Upper lobe of right lung (tissue), 1 donor: Measurements from ENCODE around the gene KCNJ9. TPM values are rescaled to one million over a fixed set of nuclear protein-coding genes. Genes with fewer than 3 reads are reported as not detected.

Experiments used
- ATAC-seq: fragments of 200-7000 bp; cut with Tn5 transposase; one replicate; pipeline ENCODE4 v1.9.1; 2020; ENCODE audit warnings: mild to moderate bottlenecking, moderate library complexity
- DNase-seq: peaks from one replicate; pipeline ENCODE4 v3.0.0-alpha.2; 2020
- H3K27ac ChIP-seq: fragments of 200-600 bp; one replicate; pipeline ENCODE4 v1.8.0; 2022
- H3K27me3 ChIP-seq: fragments of 200-600 bp; one replicate; pipeline ENCODE4 v1.8.0; 2022; ENCODE audit warnings: mild to moderate bottlenecking
- H3K36me3 ChIP-seq: fragments of 200-600 bp; one replicate; pipeline ENCODE4 v1.8.0; 2022
- H3K4me1 ChIP-seq: fragments of 200-600 bp; one replicate; pipeline ENCODE4 v1.8.0; 2022
- H3K4me3 ChIP-seq: fragments of 200-600 bp; one replicate; pipeline ENCODE4 v1.8.0; 2022; ENCODE audit warnings: mild to moderate bottlenecking
- H3K9me3 ChIP-seq: fragments of 200-600 bp; one replicate; pipeline ENCODE4 v1.8.0; 2022
- CTCF ChIP-seq: fragments of 200-600 bp; IDR thresholded peaks from one replicate; pipeline ENCODE4 v1.8.0; 2022; ENCODE audit warnings: antibody characterized with exemption
- intact Hi-C: fragments of 100-400 bp; cut with DNase I; formaldehyde crosslinking; loops from one replicate; pipeline ENCODE4 v1.11.0; 2022
- total RNA-seq: library from RNA; stranded (reverse); fragmentation: NEBNext Ultra II Directional; extraction: Animal tissue kit (Norgen Biotek cat#: 25700); gene quantifications from one replicate; pipeline ENCODE4 v1.2.1, GENCODE V29; 2021
- donor health status: DM: no; HTN: yes; CAD: no; lungs with severe emphysema.

KCNJ9 gene
- total RNA-seq, 1 donor from 2014 or later = not detected

GRCh38 chr1:160068225-160068624 lies 13.1 kb upstream of the KCNJ9 start:
- TF ChIP-seq CTCF = no peak
- ATAC-seq = no peak
- Histone ChIP-seq H3K27ac (no peak overlapping the region), H3K4me1 (peaks cover 5% of the 10 kb centered on the region), H3K9me3 (no peaks in the 10 kb centered on the region), H3K4me3 (no peak overlapping the region), H3K27me3 (no peaks in the 10 kb centered on the region), H3K36me3 (no peaks in the 10 kb centered on the region)
- intact Hi-C loops = no loop called here
- peak; percentile 38 for DNase-seq

- TF ChIP-seq CTCF = no peak
- Histone ChIP-seq H3K9me3 (no peaks in the 10 kb centered on the region), H3K4me3 (peak within 1 kb of the TSS; percentile 50), H3K27me3 (no peaks in the 10 kb centered on the region), H3K36me3 (no peaks in the 10 kb centered on the region), H3K4me1 (peaks cover 5% of the 10 kb centered on the region), H3K27ac (no peak within 1 kb of the TSS)
- no peak for ATAC-seq
- intact Hi-C loops = no loop called here
- no peak for DNase-seq
These were observed 11.7 kb upstream of the KCNJ9 start, which contains the start of gene KCNJ10 for GRCh38 chr1:160069460-160070231. Gene KCNJ10 (minus strand): TSS chr1:160070160. CDS start chr1:160042532, 27,628 bp downstream.

- peak; percentile 91 for ATAC-seq
- intact Hi-C loops = no loop called here
- no peak for TF ChIP-seq CTCF
- Histone ChIP-seq H3K4me3 (peak overlapping the region; percentile 50), H3K27me3 (no peaks in the 10 kb centered on the region), H3K4me1 (peaks cover 5% of the 10 kb centered on the region), H3K27ac (no peak overlapping the region), H3K9me3 (no peaks in the 10 kb centered on the region), H3K36me3 (no peaks in the 10 kb centered on the region)
- DNase-seq = peak; percentile 88
These were observed 10.8 kb upstream of the KCNJ9 start for GRCh38 chr1:160070243-160071163.

- no peak for DNase-seq
- no peaks in the 10 kb centered on the region for H3K36me3 ChIP-seq
- ATAC-seq = no peak
- no peak overlapping the region for H3K27ac ChIP-seq
- H3K27me3 ChIP-seq = no peaks in the 10 kb centered on the region
- TF ChIP-seq CTCF = no peak
- no peak overlapping the region for H3K4me3 ChIP-seq
- H3K4me1 ChIP-seq = peaks cover 5% of the 10 kb centered on the region
- H3K9me3 ChIP-seq = no peaks in the 10 kb centered on the region
- intact Hi-C loops = no loop called here
These were observed 10.0 kb upstream of the KCNJ9 start for GRCh38 chr1:160071289-160071688.

GRCh38 chr1:160074865-160075264 lies 6.5 kb upstream of the KCNJ9 start:
- intact Hi-C loops = no loop called here
- no peak for ATAC-seq

More at GRCh38 chr1:160074865-160075264, 6.5 kb upstream of the KCNJ9 start:
- Histone ChIP-seq H3K27ac (no peak overlapping the region), H3K9me3 (no peaks in the 10 kb centered on the region), H3K4me1 (peaks cover 5% of the 10 kb centered on the region), H3K4me3 (no peak overlapping the region), H3K36me3 (no peaks in the 10 kb centered on the region), H3K27me3 (peaks cover 25% of the 10 kb centered on the region)
- no peak for TF ChIP-seq CTCF
- DNase-seq = no peak
